Panc1 (cell line): Measurements from ENCODE around the gene SLC7A5. TPM values are rescaled to one million over a fixed set of nuclear protein-coding genes. Genes with fewer than 3 reads are reported as not detected.
A peak's percentile ranks its signal among the peaks of the same experiment; 100 is the strongest.

Experiments used
- ATAC-seq: fragments of 200-7000 bp; cut with Tn5 transposase; 2 replicates; pipeline ENCODE4 v1.9.1; 2020; ENCODE audit warnings: mild to moderate bottlenecking, moderate library complexity
- BruUV-seq: library from RNA; stranded (reverse); fragments of 400-500 nt; replicated peaks from 2 replicates; lab custom pipeline; 2021; lab: Mats Ljungman, UMichigan
- CTCF ChIA-PET: fragments of 300-600 bp; sonication (Branson Sonifier 250); formaldehyde crosslinking; loops from one replicate; lab custom pipeline; 2022; ENCODE audit warnings: antibody characterized with exemption; lab: Charles Lee
- POLR2A ChIA-PET: fragments of 300-600 bp; sonication (Branson Sonifier 250); formaldehyde crosslinking; loops from one replicate; lab custom pipeline; 2022; ENCODE audit warnings: antibody characterized with exemption; lab: Charles Lee
- DNase-seq: peaks from one replicate; pipeline ENCODE4 v3.0.0-alpha.2; 2010; ENCODE audit warnings: low read depth, low spot score
- H3K27ac ChIP-seq: 2 replicates; pipeline ENCODE4 v1.5.1; 2011; ENCODE audit warnings: mild to moderate bottlenecking, low read length, inconsistent platforms
- H3K27me3 ChIP-seq: fragments of 200-500 bp; sonication (Bioruptor generic); 2 replicates; pipeline ENCODE4 v1.6.0; 2014; ENCODE audit warnings: low read length, inconsistent platforms; ENCODE audit not compliant: control insufficient read depth, insufficient read depth
- H3K36me3 ChIP-seq: fragments of 200-500 bp; sonication (Bioruptor generic); 2 replicates; pipeline ENCODE4 v1.5.1; 2014; ENCODE audit warnings: inconsistent platforms, mild to moderate bottlenecking, low read length, moderate library complexity; ENCODE audit not compliant: control insufficient read depth, insufficient read depth
- H3K4me1 ChIP-seq: 2 replicates; pipeline ENCODE4 v1.5.1; 2011; ENCODE audit warnings: inconsistent platforms, mild to moderate bottlenecking, low read length, moderate library complexity; ENCODE audit not compliant: control insufficient read depth, insufficient read depth
- H3K4me3 ChIP-seq, 2 experiments: 2 replicates each; pipeline ENCODE4 v1.5.1; 2011 to 2012; ENCODE audit warnings: low read depth in 2 of 2, low read length in 2 of 2, mild to moderate bottlenecking in 2 of 2, inconsistent platforms in 1 of 2, moderate library complexity in 1 of 2
- H3K9me3 ChIP-seq: fragments of 200-500 bp; sonication (Bioruptor generic); 2 replicates; pipeline ENCODE4 v1.5.1; 2014; ENCODE audit warnings: low read depth, mild to moderate bottlenecking, inconsistent platforms, low read length, moderate library complexity; ENCODE audit not compliant: control insufficient read depth, insufficient read depth
- POLR2AphosphoS5 ChIP-seq: IDR thresholded peaks from 2 replicates; pipeline ENCODE4 v1.6.1; 2012; ENCODE audit warnings: mild to moderate bottlenecking, low read depth, low read length, moderate library complexity
- SIN3A ChIP-seq: IDR thresholded peaks from 2 replicates; pipeline ENCODE4 v1.6.1; 2012; ENCODE audit warnings: low read depth, mild to moderate bottlenecking, low read length, moderate library complexity, borderline replicate concordance; ENCODE audit not compliant: insufficient read depth
- TCF7L2 ChIP-seq: IDR thresholded peaks from 2 replicates; pipeline ENCODE4 v1.6.1; 2011; ENCODE audit warnings: mild to moderate bottlenecking, low read depth, low read length, inconsistent platforms
- in situ Hi-C: cut with HindIII; loops from 2 replicates; pipeline ENCODE4 v1.10.0; 2016; ENCODE audit warnings: low sequenced_read_pairs, low pct_unique_long_range_greater_than_20kb
- intact Hi-C: fragments of 100-400 bp; cut with micrococcal nuclease; formaldehyde crosslinking; loops from one replicate; pipeline ENCODE4 v1.10.0; 2022; ENCODE audit not compliant: unreplicated experiment
- total RNA-seq: library from RNA; stranded (reverse); gene quantifications from one replicate; pipeline ENCODE4 v1.2.1, GENCODE V29; 2021; ENCODE audit not compliant: unreplicated experiment
- TF ChIP-seq, protein P1 (sequence below): fragments of 450-650 bp; IDR thresholded peaks from 2 replicates; pipeline ENCODE4 v1.5.1; 2017; ENCODE audit warnings: mild to moderate bottlenecking
- TF ChIP-seq, protein P2 (sequence below), 2 experiments: IDR thresholded peaks; 2 replicates each; pipeline ENCODE4 v1.6.1; 2011 to 2012; ENCODE audit warnings: low read depth in 2 of 2, control low read depth in 1 of 2, low read length in 1 of 2, mild to moderate bottlenecking in 1 of 2, moderate library complexity in 1 of 2; ENCODE audit not compliant: insufficient read depth in 1 of 2

The SLC7A5 gene
- total RNA-seq, 1 experiment from 2014 or later: 231 TPM

DNA sequence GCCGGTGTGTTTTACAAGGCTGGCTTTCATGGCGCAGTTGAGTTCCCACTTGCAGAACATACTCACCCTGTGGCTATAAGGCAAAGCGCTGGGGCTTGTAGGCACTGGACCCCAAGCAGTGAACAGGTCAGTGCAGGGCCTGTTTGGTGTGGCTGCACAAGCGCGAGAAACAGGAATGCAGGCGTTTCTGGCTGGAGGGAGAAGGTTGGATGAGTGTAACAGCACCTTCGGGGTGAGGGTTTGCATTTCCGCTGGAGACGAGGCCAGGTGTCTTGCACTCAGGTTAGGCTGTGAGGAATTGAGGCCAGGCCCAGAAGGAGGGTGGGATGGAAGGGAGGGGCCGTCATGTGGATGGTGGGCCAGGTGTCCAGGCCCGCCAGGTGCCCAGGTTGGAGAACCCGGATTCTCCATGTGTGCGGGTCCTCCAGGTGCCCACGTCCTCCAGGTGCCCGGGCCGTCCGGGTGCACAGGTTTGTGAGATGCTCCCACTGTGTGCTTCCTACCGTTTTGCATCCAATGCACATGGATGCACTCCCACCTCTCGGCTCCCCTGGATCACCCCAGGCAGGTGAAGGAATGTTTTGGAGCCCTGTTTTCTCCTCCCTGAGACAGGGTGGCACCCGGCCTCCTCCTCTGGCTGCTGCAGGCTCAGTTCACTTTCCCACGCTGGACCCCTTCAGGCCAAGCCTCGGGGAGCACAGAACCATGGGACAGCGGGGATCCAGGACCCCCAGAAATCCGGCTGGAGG, 46.0 kb downstream of the SLC7A5 start:
- ATAC-seq (no peak), DNase-seq (no peak)
- no TSS peak for BruUV-seq
- intact Hi-C loops: no loop called here
- in situ Hi-C loops: no loop called here
- H3K4me3 ChIP-seq: no peak overlapping the region
- H3K27ac ChIP-seq: no peak overlapping the region
- ChIA-PET POLR2A (no interaction called here), CTCF (no interaction called here)
- no peaks in the 10 kb centered on the region for H3K27me3 ChIP-seq
- H3K36me3 ChIP-seq: no peaks in the 10 kb centered on the region
- peaks cover 12% of the 10 kb centered on the region for H3K4me1 ChIP-seq
- H3K9me3 ChIP-seq: no peaks in the 10 kb centered on the region
- no peak for TF ChIP-seq TCF7L2
- no peak for TF ChIP-seq POLR2AphosphoS5
- TF ChIP-seq, protein P1, sequence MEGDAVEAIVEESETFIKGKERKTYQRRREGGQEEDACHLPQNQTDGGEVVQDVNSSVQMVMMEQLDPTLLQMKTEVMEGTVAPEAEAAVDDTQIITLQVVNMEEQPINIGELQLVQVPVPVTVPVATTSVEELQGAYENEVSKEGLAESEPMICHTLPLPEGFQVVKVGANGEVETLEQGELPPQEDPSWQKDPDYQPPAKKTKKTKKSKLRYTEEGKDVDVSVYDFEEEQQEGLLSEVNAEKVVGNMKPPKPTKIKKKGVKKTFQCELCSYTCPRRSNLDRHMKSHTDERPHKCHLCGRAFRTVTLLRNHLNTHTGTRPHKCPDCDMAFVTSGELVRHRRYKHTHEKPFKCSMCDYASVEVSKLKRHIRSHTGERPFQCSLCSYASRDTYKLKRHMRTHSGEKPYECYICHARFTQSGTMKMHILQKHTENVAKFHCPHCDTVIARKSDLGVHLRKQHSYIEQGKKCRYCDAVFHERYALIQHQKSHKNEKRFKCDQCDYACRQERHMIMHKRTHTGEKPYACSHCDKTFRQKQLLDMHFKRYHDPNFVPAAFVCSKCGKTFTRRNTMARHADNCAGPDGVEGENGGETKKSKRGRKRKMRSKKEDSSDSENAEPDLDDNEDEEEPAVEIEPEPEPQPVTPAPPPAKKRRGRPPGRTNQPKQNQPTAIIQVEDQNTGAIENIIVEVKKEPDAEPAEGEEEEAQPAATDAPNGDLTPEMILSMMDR: no peak
- TF ChIP-seq, protein P2, sequence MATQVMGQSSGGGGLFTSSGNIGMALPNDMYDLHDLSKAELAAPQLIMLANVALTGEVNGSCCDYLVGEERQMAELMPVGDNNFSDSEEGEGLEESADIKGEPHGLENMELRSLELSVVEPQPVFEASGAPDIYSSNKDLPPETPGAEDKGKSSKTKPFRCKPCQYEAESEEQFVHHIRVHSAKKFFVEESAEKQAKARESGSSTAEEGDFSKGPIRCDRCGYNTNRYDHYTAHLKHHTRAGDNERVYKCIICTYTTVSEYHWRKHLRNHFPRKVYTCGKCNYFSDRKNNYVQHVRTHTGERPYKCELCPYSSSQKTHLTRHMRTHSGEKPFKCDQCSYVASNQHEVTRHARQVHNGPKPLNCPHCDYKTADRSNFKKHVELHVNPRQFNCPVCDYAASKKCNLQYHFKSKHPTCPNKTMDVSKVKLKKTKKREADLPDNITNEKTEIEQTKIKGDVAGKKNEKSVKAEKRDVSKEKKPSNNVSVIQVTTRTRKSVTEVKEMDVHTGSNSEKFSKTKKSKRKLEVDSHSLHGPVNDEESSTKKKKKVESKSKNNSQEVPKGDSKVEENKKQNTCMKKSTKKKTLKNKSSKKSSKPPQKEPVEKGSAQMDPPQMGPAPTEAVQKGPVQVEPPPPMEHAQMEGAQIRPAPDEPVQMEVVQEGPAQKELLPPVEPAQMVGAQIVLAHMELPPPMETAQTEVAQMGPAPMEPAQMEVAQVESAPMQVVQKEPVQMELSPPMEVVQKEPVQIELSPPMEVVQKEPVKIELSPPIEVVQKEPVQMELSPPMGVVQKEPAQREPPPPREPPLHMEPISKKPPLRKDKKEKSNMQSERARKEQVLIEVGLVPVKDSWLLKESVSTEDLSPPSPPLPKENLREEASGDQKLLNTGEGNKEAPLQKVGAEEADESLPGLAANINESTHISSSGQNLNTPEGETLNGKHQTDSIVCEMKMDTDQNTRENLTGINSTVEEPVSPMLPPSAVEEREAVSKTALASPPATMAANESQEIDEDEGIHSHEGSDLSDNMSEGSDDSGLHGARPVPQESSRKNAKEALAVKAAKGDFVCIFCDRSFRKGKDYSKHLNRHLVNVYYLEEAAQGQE (IDR thresholded peaks at IDR 0.05; ENCODE audit: insufficient read depth in 1 of 2, low read depth in 2 of 2, low read length in 1 of 2): no peak
- no peak for TF ChIP-seq SIN3A

DNA sequence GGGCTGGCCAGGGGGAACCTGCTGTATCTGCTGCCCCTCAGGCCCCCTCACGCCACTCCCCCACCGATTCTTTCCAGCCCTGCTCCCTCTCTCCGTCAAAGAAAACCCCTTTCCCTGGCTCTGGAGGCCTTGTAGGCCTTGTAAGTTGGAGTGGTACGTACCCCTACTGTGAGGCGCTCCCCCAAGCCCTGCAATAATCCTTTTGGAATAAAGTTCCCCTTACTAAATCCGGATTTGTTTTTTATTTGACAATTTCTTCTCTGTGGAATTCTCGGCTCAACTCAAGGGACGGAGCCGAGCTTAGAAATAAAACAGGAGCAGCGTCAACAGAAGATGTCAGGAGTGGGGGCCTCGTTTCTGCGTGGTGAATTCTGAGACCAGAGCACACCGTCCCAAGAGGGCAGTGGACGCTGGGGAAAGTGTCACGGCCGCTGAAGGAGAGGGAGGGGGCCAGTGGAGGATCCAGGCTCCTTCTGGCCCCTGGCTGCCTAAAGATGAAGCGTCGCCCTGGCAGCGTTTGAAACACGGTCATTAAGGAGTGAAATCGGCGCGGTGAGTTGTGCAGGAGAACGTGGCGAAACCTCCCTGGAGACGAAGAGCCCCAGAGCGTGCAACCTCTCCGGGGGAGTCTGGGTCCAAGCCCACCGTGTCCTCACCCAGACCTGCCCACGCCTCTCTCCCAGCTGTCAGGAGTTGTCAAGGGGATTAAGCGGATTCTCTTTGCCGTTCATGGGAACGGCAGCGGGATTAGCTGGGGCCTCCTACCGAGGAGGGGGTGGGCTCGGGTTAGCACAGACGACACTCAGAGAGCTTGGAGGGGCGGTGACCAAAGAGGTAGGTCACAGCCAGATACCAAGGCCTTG, 47.0 kb downstream of the SLC7A5 start:
- no TSS peak for BruUV-seq
- in situ Hi-C loops (no loop called here), intact Hi-C loops (no loop called here)
- H3K9me3 ChIP-seq: peaks cover under 1% of the 10 kb centered on the region; the same call in 1 of the 2 replicates
- H3K4me3 ChIP-seq: no peak overlapping the region
- CTCF ChIA-PET: no interaction called here
- POLR2A ChIA-PET: no interaction called here
- H3K4me1 ChIP-seq: peaks cover 10% of the 10 kb centered on the region
- TF ChIP-seq, protein P1: no peak
- no peak for TF ChIP-seq TCF7L2
- no peak for TF ChIP-seq POLR2AphosphoS5
- TF ChIP-seq, protein P2 (IDR thresholded peaks at IDR 0.05; ENCODE audit: insufficient read depth in 1 of 2, low read depth in 2 of 2, low read length in 1 of 2): no peak
- no peak for TF ChIP-seq SIN3A
- no peaks in the 10 kb centered on the region for H3K36me3 ChIP-seq
- DNase-seq: no peak
- 0 out of 2 replicates have a peak overlapping the region, but pooled peaks have one; percentile 7 for H3K27ac ChIP-seq
- no peaks in the 10 kb centered on the region for H3K27me3 ChIP-seq
- ATAC-seq: no peak
